Tongue (tissue), 2 donors: ENCODE data around the gene FAM163B. TPM values are rescaled to one million over a fixed set of nuclear protein-coding genes. Genes with fewer than 3 reads are reported as not detected.
"Not testable (repeated sequence)": the region's sequence is repeated elsewhere in the genome, so short reads cannot be mapped to it uniquely, and the experiment has no call there.

ENCODE experiments used
- DNase-seq: peaks from one replicate; pipeline ENCODE4 v3.0.0-alpha.2; 2015
- total RNA-seq: library from RNA; depleted of rRNA; stranded (reverse); fragments of >200 nt; gene quantifications from one replicate; pipeline ENCODE4 v1.2.3, GENCODE V29; 2014

Gene FAM163B
- total RNA-seq, 1 donor from 2014 or later, result not detected

DNA sequence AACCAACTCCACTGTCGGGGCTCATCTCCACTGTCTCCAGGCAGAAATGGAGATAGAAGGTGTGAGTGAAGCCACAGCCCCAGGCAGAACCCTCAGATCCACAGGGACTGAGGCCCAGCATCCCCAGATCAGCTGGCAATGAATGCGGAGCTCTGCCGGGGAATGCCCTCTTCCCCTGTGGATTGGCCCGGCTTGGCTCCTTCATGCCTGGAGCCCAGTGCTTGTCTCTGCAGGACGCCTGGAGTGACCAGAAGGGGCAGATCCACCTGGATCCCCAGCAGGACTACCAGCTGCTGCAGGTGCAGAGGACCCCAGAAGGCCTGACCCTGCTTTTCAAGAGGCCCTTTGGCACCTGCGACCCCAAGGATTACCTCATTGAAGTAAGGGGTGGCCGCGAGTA lies 30.4 kb upstream of the FAM163B start:
- no peak for DNase-seq

DNA sequence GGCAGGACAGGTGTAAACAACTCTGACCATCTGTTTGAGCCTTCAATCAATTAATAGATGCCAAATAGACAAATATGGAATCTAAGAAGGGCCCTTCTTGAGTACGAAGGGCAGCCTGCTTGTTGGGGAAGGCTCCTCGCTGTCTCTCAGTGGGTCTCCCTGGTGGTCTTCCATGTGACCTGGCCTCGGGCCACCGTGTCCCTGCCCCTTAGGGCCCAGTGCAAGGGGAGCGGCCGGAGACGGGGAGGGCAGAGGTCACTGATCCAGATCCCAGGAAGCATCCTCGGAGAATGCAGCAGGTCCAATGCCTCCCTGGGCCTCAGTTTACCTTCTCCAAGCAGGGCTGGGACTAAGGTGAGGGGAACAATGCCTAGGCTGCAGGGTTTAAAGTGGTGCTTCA lies 29.5 kb upstream of the FAM163B start:
- DNase-seq, result no peak

DNA sequence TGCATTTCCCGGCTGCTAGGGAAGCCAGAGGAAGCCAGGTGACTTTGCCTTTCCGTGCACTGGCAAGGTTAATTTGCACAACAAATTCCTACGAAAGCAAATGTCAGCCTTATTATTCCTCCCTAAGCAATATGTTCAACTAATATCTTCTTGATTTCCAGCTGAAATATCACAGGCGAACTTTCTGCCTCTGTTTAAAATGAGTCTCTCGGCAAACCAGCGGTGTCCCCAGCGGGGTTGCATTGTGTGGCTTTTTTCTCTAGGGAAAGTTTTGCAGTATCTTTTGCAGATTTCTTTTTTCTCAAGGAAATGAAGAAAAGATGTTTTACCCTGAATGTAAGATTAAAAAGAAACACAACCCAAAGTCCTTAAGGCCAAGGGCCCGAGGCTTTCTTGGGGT lies 28.9 kb upstream of the FAM163B start:
- no peak for DNase-seq

DNA sequence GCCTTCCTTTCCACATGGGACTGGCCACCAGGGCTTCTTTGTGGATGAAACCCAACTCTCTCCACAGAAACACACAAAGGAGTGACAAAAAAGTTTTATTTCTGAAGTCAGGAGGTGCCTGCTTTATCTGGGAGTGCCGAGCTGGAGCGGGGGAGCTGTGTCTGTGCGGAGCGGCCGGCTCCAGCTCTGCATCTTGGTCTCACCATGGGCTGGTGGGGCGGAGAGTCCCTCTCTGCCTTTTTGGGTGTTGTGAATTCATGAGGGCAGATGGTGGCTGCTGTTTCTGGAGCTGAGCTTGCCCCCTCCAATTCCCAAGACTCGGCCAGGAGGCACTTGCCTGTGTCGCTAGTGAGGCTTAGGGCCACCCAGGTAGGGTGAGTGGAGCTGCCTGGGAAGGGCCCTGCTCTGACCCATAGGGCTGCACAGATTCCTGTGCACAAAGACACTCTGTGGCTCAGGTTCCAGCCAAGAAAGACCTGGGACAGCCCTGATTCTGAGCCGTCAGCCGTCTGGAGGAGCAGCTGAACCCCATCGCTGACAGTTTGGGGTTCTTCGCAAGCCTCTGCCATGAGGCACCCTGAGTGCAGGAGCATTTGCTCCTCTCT lies 28.4 kb upstream of the FAM163B start:
- DNase-seq, result no peak

DNA sequence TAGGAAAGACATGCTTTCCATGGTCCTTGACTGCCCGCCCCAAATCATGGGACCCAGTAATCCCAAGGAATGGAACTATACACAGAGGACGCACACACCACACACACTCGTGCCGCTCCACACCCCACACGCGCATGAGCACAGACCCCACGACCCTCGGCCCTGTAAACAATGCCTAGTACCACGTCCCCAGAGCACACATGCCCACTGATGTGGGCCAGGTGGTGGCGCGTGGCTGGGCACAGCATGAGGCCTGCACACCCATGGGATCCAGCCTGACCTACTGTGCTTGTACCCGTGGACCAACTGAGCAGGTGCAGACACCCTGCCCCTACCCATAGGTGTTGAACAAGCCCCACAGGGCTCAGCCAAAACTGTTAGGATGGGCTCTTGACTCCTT lies 27.7 kb upstream of the FAM163B start:
- DNase-seq, result no peak

GRCh38 chr9:133635533-133636531 lies 26.6 kb upstream of the FAM163B start, which contains the start of gene DBH:
Gene DBH, plus strand, starts transcription at chr9:133636363. Its CDS starts 9 bp downstream, at chr9:133636372.
- no peak for DNase-seq

GRCh38 chr9:133635098-133635497 lies 25.9 kb upstream of the FAM163B start:
- peak; percentile 68 for DNase-seq

GRCh38 chr9:133634081-133634691 lies 25.0 kb upstream of the FAM163B start:
- no peak for DNase-seq

DNA sequence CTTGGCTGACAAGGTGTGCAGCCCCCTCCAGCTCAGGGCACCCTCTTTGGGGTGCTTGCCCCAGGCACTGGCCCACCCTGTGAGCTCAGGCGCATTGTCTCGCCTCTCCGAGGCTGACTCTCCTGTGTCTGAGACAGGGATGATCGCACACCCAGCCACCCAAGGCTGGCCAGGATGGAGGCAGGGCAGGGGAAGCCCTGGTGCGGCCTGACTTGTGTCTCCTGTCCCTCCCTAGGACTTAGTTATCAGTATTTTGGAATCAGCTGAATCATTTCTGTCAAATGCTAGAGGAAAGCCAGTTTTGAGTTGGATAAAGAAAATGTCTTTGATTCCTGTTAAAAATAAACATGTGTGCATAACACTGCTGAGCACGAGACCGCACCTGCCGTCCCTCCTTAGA lies 24.5 kb upstream of the FAM163B start:
- peak; percentile 69 for DNase-seq

DNA sequence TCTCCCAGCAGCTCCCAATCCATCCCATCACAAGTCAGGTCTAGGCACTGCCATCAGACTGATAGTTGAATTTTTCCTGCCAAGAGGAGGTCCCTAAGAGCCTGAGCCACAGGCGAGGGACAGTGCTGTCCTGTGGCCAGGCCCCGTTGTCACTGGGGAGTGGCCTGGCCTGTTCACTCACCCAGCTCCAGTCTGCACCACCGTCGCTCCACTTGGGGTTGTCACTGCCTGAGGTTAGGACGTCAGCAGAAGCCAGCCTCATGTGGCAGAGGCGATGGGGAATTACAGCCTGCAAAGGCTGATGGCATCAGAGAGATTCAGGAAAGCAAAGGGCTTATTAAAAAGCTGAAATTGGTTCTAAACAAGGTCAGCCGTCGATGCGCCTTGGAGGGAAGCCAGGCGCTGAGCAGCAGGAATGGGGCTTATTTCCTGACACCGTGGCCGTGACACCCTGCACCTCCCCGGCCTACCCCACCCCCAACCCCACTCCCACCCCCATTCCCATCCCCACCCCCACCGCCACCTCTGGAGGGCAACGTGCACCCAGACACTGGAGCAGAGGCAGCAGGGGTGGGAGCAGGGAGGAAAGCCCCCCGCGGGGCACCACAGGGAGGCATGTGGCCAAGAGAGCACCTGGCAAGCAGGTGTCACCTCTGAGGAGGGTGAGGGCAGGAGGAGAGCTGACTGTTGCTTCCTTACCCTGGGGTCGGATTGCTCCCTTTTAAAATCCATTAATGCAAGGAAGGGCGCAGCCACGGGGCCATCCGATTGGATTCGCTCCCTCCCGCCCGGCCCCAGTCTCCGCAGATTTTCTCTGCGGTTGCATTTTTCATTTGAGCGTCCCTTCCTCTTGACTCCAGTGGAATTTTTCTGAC lies 23.9 kb upstream of the FAM163B start:
- no peak for DNase-seq

- no peak for DNase-seq
These were observed 21.9 kb upstream of the FAM163B start for GRCh38 chr9:133631111-133631510.

GRCh38 chr9:133629221-133630110 lies 20.3 kb upstream of the FAM163B start:
- DNase-seq, result no peak

DNA sequence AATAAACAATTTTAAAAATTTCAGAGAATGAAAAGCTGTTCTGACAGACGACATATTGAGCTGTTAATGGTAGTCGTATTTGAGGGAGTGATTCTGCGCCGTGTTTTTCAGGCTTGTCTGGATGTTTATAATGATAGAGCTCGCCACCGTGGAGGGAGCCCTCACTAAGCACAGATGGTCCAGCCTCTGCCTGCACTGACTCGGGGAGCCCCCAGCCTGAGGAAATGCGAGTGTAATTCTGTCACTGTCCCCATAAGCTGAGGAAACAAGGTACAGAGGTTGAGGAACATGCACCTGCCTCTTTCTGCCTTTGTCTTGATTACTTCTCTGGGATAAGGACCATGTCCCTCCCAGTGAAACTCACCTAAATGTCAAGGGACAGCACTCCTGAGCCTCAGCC lies 19.6 kb upstream of the FAM163B start:
- no peak for DNase-seq

DNA sequence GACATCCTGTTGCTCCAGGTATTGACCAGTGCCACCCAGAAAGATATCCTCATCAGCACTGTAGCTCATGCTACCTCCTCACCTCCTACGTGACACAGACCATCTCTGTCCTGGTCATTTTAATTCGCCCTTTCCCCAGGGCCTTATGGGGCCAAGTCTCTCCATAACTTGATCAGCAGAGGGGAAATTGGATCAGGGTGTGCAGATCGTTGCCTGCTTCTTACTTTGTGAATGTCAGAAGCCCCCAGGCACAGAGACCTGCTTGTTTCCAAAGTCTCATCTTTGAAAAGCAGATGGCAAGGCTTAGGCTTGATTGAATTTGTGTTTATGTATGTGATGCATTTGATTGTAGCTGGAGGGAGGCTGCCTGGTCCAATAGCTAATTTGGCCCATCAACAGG lies 18.2 kb upstream of the FAM163B start:
- DNase-seq, result no peak

- DNase-seq, result not testable (repeated sequence)
These were observed 16.8 kb upstream of the FAM163B start for GRCh38 chr9:133626008-133626407.

DNA sequence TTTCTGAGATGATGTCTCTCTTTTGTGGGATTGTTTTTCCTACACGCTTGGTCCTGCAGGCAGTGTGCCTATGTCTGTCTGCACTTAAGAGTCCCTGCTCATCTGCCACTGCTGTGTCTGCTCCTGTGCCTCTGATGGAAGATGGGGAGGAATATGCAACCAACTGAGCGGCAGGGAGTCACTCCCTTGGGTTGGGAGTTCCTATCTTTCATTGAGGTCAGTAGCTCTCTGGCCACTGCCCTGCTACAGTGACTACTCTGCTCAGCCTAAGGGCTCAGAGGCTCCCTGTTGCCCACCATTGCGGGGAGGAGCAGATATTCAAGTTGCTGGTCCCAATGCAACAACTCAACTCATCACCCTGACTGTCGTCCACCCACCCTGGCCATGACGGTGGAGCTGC lies 13.4 kb upstream of the FAM163B start:
- no peak for DNase-seq

DNA sequence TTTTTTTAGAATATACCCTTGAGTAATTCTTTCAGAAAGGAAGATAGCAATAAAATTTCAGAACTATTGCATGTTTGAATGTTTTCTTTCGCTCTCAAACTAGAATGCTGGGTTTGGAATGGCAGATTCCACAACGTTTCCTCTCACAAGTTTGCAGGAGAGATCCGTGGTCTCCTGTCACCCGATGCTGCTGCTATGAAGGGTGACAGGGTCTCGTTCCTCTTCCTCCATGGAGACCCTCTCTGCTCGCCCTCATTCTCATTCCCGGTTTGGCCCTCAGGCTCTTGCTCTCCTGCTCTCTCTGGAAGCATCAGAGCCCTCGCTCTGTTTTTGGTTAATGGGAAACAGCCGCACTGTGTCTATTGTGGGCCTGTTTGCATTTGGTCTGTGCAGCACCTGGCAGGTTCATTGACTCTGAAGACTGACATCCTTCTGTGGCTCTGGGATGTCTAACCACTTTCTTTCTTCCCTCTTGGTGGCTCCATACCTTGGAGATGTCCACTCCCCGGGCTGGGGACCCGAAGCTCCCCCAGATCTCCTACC lies 12.6 kb upstream of the FAM163B start:
- no peak for DNase-seq

GRCh38 chr9:133619791-133620190 lies 10.6 kb upstream of the FAM163B start:
- no peak for DNase-seq

- DNase-seq, result no peak
These were observed 9.5 kb upstream of the FAM163B start for GRCh38 chr9:133618726-133619125.

- no peak for DNase-seq
These were observed 7.6 kb upstream of the FAM163B start for GRCh38 chr9:133616643-133617405.
